Caco-2 (cell line): ENCODE measurements around the gene GADL1. TPM values are rescaled to one million over a fixed set of nuclear protein-coding genes. Genes with fewer than 3 reads are reported as not detected.

ENCODE experiments used
- BruUV-seq: library from RNA; stranded (reverse); fragments of 400-500 nt; replicated peaks from 2 replicates; lab custom pipeline; 2021; lab: Mats Ljungman, UMichigan
- CTCF ChIA-PET: fragments of 300-600 bp; sonication (Branson Sonifier 250); formaldehyde crosslinking; loops from one replicate; lab custom pipeline; 2022; ENCODE audit warnings: antibody characterized with exemption; lab: Charles Lee
- POLR2A ChIA-PET: fragments of 300-600 bp; sonication (Branson Sonifier 250); formaldehyde crosslinking; loops from one replicate; lab custom pipeline; 2022; ENCODE audit warnings: antibody characterized with exemption; lab: Charles Lee
- DNase-seq, 2 experiments: peaks; one replicate each; pipeline versions ENCODE4 v3.0.0 to v3.0.0-alpha.2; 2020 to 2022
- H3K27me3 ChIP-seq: replicated peaks from 2 replicates; pipeline ENCODE4 v1.6.0; 2011; ENCODE audit warnings: low read length; ENCODE audit not compliant: control insufficient read depth, insufficient read depth
- H3K36me3 ChIP-seq: 2 replicates; pipeline ENCODE4 v1.5.1; 2011; ENCODE audit warnings: low read length; ENCODE audit not compliant: control insufficient read depth, insufficient read depth
- H3K4me1 ChIP-seq: fragments of 250-450 bp; sonication (Bioruptor Pico); 2 replicates; pipeline ENCODE4 v1.5.1; 2020; ENCODE audit warnings: mild to moderate bottlenecking
- H3K4me3 ChIP-seq: 2 replicates; pipeline ENCODE4 v1.5.1; 2011; ENCODE audit warnings: low read depth, mild to moderate bottlenecking, control low read depth, low read length
- H3K9me3 ChIP-seq: fragments of 250-450 bp; sonication (Bioruptor Pico); 2 replicates; pipeline ENCODE4 v1.5.1; 2020; ENCODE audit warnings: mild to moderate bottlenecking, moderate library complexity
- H3K27ac Mint-ChIP-seq: one replicate; pipeline ENCODE4 v1.8.0; 2022; ENCODE audit warnings: mixed read lengths; ENCODE audit not compliant: unreplicated experiment
- H3K27me3 Mint-ChIP-seq: one replicate; pipeline ENCODE4 v1.8.0; 2022; ENCODE audit warnings: mixed read lengths; ENCODE audit not compliant: insufficient read depth, unreplicated experiment
- H3K36me3 Mint-ChIP-seq: one replicate; pipeline ENCODE4 v1.8.0; 2022; ENCODE audit warnings: mild to moderate bottlenecking, mixed read lengths; ENCODE audit not compliant: insufficient read depth, unreplicated experiment
- H3K4me1 Mint-ChIP-seq: one replicate; pipeline ENCODE4 v1.8.0; 2022; ENCODE audit warnings: low read depth, mixed read lengths; ENCODE audit not compliant: unreplicated experiment
- H3K4me3 Mint-ChIP-seq: one replicate; pipeline ENCODE4 v1.8.0; 2022; ENCODE audit warnings: mild to moderate bottlenecking, moderate library complexity, mixed read lengths; ENCODE audit not compliant: unreplicated experiment
- H3K9me3 Mint-ChIP-seq: one replicate; pipeline ENCODE4 v1.8.0; 2022; ENCODE audit warnings: mixed read lengths; ENCODE audit not compliant: unreplicated experiment
- CTCF ChIP-seq, 2 experiments: fragments of 200-600 bp in 1 of 2; IDR thresholded peaks; 1 replicate in 1 of 2; 2 replicates in 1 of 2; pipeline versions ENCODE4 v1.5.1 to v1.8.0; 2011 to 2022; ENCODE audit warnings: antibody characterized with exemption in 1 of 2, control low read depth in 1 of 2, inconsistent platforms in 1 of 2, low read depth in 1 of 2, low read length in 1 of 2, mild to moderate bottlenecking in 1 of 2, moderate library complexity in 1 of 2; ENCODE audit not compliant: insufficient read depth in 1 of 2, severe bottlenecking in 1 of 2, unreplicated experiment in 1 of 2
- intact Hi-C: fragments of 100-400 bp; cut with micrococcal nuclease; formaldehyde crosslinking; loops from one replicate; pipeline ENCODE4 v1.10.0; 2022; ENCODE audit not compliant: unreplicated experiment
- total RNA-seq: library from RNA; stranded (reverse); gene quantifications from 2 replicates; pipeline ENCODE4 v1.2.3, GENCODE V29; 2022

GADL1 gene
- total RNA-seq, 1 experiment from 2014 or later = 6.2 TPM

- H3K4me3 Mint-ChIP-seq = no peak overlapping the region
- Histone ChIP-seq H3K4me3 (no peak overlapping the region), H3K4me1 (peaks cover 26% of the 10 kb centered on the region), H3K27me3 (no peaks in the 10 kb centered on the region), H3K36me3 (peaks cover 13% of the 10 kb centered on the region), H3K9me3 (no peaks in the 10 kb centered on the region)
- no peaks in the 10 kb centered on the region for H3K9me3 Mint-ChIP-seq
- no peak for DNase-seq
- no peaks in the 10 kb centered on the region for H3K27me3 Mint-ChIP-seq
- TF ChIP-seq CTCF (IDR thresholded peaks at IDR 0.05; ENCODE audit: insufficient read depth in 1 of 2, low read depth in 1 of 2, low read length in 1 of 2, severe bottlenecking in 1 of 2, unreplicated experiment in 1 of 2) = no peak
- ChIA-PET POLR2A (no interaction called here), CTCF (interaction anchor here (0.7 to 1.7 kb wide), 5 partner anchors 57 to 652 kb away, joined by 3 to 7 read pairs (median 5); no protein-coding TSS in a partner anchor)
- no peak overlapping the region for H3K27ac Mint-ChIP-seq
- peaks cover 97% of the 10 kb centered on the region for H3K36me3 Mint-ChIP-seq
- intact Hi-C loops = loop anchor here (5.0 to 10.0 kb wide), 4 partner anchors 87 to 469 kb away; partner anchors contain the start of gene TGFBR2
- H3K4me1 Mint-ChIP-seq = peaks cover 34% of the 10 kb centered on the region
- no TSS peak for BruUV-seq
Measured at GRCh38 chr3:30694148-30694547, 200.3 kb downstream of the GADL1 start.

GRCh38 chr3:30693470-30694120, 200.9 kb downstream of the GADL1 start:
- Histone ChIP-seq H3K36me3 (peaks cover 13% of the 10 kb centered on the region), H3K27me3 (no peaks in the 10 kb centered on the region), H3K9me3 (no peaks in the 10 kb centered on the region), H3K4me1 (peaks cover 31% of the 10 kb centered on the region), H3K4me3 (no peak overlapping the region)
- TSS peak; percentile 5 for BruUV-seq
- Mint-ChIP-seq H3K4me3 (no peak overlapping the region), H3K9me3 (no peaks in the 10 kb centered on the region), H3K27me3 (no peaks in the 10 kb centered on the region), H3K27ac (no peak overlapping the region), H3K36me3 (peaks cover 97% of the 10 kb centered on the region), H3K4me1 (peaks cover 40% of the 10 kb centered on the region)
- TF ChIP-seq CTCF (IDR thresholded peaks at IDR 0.05; ENCODE audit: insufficient read depth in 1 of 2, low read depth in 1 of 2, low read length in 1 of 2, severe bottlenecking in 1 of 2, unreplicated experiment in 1 of 2) = peak; percentile 77 to 79
- DNase-seq = peak in 1 of 2 experiments; percentile 65
- intact Hi-C loops = loop anchor here (1.0 to 10.0 kb wide), 10 partner anchors 28 to 651 kb away; partner anchors contain the start of gene TGFBR2
- CTCF ChIA-PET = interaction anchor here (0.7 to 1.7 kb wide), 7 partner anchors 58 to 1786 kb away, joined by 3 to 7 read pairs (median 4); no protein-coding TSS in a partner anchor
- POLR2A ChIA-PET = no interaction called here

- DNase-seq = peak in 1 of 2 experiments; percentile 52
- peak overlapping the region; percentile 28 for H3K4me3 Mint-ChIP-seq
- no TSS peak for BruUV-seq
- TF ChIP-seq CTCF (IDR thresholded peaks at IDR 0.05; ENCODE audit: insufficient read depth in 1 of 2, low read depth in 1 of 2, low read length in 1 of 2, severe bottlenecking in 1 of 2, unreplicated experiment in 1 of 2) = no peak
- H3K27me3 ChIP-seq = no peaks in the 10 kb centered on the region
- H3K9me3 Mint-ChIP-seq = no peaks in the 10 kb centered on the region
- peaks cover 39% of the 10 kb centered on the region for H3K4me1 ChIP-seq
- peaks cover 13% of the 10 kb centered on the region for H3K36me3 ChIP-seq
- H3K9me3 ChIP-seq = no peaks in the 10 kb centered on the region
- peaks cover 96% of the 10 kb centered on the region for H3K36me3 Mint-ChIP-seq
- ChIA-PET POLR2A (no interaction called here), CTCF (interaction anchor here (0.6 to 1.7 kb wide), 5 partner anchors 59 to 650 kb away, joined by 3 to 7 read pairs (median 5); no protein-coding TSS in a partner anchor)
- intact Hi-C loops = loop anchor here (1.0 to 10.0 kb wide), 10 partner anchors 29 to 650 kb away; partner anchors contain the start of gene TGFBR2
- no peaks in the 10 kb centered on the region for H3K27me3 Mint-ChIP-seq
- peaks cover 49% of the 10 kb centered on the region for H3K4me1 Mint-ChIP-seq
- peak overlapping the region; percentile 43 for H3K27ac Mint-ChIP-seq
- no peak overlapping the region for H3K4me3 ChIP-seq
Measured at GRCh38 chr3:30692498-30693130, 201.8 kb downstream of the GADL1 start.
